Endothelial cell of umbilical vein (primary cell): ENCODE measurements around the gene ARL8A. TPM values are rescaled to one million over a fixed set of nuclear protein-coding genes. Genes with fewer than 3 reads are reported as not detected.

Source experiments
- BruUV-seq: library from RNA; stranded (reverse); fragments of 400-500 nt; replicated peaks from 2 replicates; lab custom pipeline; 2021; lab: Mats Ljungman, UMichigan
- CTCF ChIA-PET: fragments of 300-600, 350-600 bp; sonication (Branson Sonifier 250); formaldehyde crosslinking; loops from one replicate; lab custom pipeline; 2021; ENCODE audit warnings: antibody characterized with exemption, inconsistent platforms; lab: Charles Lee
- POLR2A ChIA-PET: fragments of 300-600, 350-600 bp; sonication (Branson Sonifier 250); formaldehyde crosslinking; loops from one replicate; lab custom pipeline; 2021; ENCODE audit warnings: antibody characterized with exemption, inconsistent platforms; lab: Charles Lee
- DNase-seq: peaks from one replicate; pipeline ENCODE4 v3.0.0-alpha.2; 2011; ENCODE audit warnings: low read depth, low spot score
- FAIRE-seq: peaks from 2 replicates; lab custom pipeline; 2011; peaks lifted over from hg19 to GRCh38; lab: Jason Lieb, UNC
- H2AFZ ChIP-seq: 2 replicates; pipeline ENCODE4 v1.6.0; 2012; ENCODE audit warnings: low read depth, low read length, control low read depth, inconsistent platforms
- H3K27ac ChIP-seq: 2 replicates; pipeline ENCODE4 v1.5.1; 2011; ENCODE audit warnings: low read depth, mild to moderate bottlenecking, control low read depth, low read length, moderate library complexity; ENCODE audit not compliant: insufficient read depth
- H3K27me3 ChIP-seq, 2 experiments: 2 replicates each; pipeline versions ENCODE4 v1.6.0 to v1.6.1; 2011; ENCODE audit warnings: low read length in 2 of 2, mixed read lengths in 1 of 2; ENCODE audit not compliant: control insufficient read depth in 2 of 2, insufficient read depth in 2 of 2
- H3K36me3 ChIP-seq, 2 experiments: 2 replicates in 1 of 2; 3 replicates in 1 of 2; pipeline ENCODE4 v1.5.1; 2011; ENCODE audit warnings: low read length in 2 of 2, mild to moderate bottlenecking in 1 of 2, moderate library complexity in 1 of 2; ENCODE audit not compliant: control insufficient read depth in 2 of 2, insufficient read depth in 2 of 2; ENCODE audit errors: extremely low read depth in 1 of 2
- H3K4me1 ChIP-seq: 3 replicates; pipeline ENCODE4 v1.5.1; 2011; ENCODE audit warnings: mild to moderate bottlenecking, low read length; ENCODE audit not compliant: control insufficient read depth, insufficient read depth; ENCODE audit errors: extremely low read depth
- H3K4me2 ChIP-seq: 2 replicates; pipeline ENCODE4 v1.6.1; 2011; ENCODE audit warnings: low read length, control low read depth, mixed read lengths; ENCODE audit not compliant: insufficient read depth
- H3K4me3 ChIP-seq, 3 experiments: fragments of 200-600 bp in 1 of 3; sonication (generic), shearing (Covaris generic) in 1 of 3; replicated peaks in 1 of 3; 2 replicates each; pipeline ENCODE4 v1.5.1; 2011 to 2016; ENCODE audit warnings: control low read depth in 3 of 3, low read length in 3 of 3, mild to moderate bottlenecking in 2 of 3, inconsistent platforms in 1 of 3, low read depth in 1 of 3, moderate library complexity in 1 of 3; ENCODE audit not compliant: insufficient read depth in 1 of 3
- H3K79me2 ChIP-seq: 2 replicates; pipeline ENCODE4 v1.6.0; 2012; ENCODE audit warnings: low read length, inconsistent platforms; ENCODE audit not compliant: control insufficient read depth, insufficient read depth
- H3K9ac ChIP-seq: replicated peaks from 2 replicates; pipeline ENCODE3; 2011; ENCODE audit warnings: low read length, control low read depth; ENCODE audit not compliant: insufficient read depth; ENCODE audit errors: extremely low read depth
- H3K9me1 ChIP-seq: replicated peaks from 3 replicates; pipeline ENCODE4 v1.6.0; 2011; ENCODE audit warnings: mild to moderate bottlenecking, low read length; ENCODE audit not compliant: control insufficient read depth, insufficient read depth; ENCODE audit errors: extremely low read depth
- H3K9me3 ChIP-seq: replicated peaks from 2 replicates; pipeline ENCODE4 v1.5.1; 2012; ENCODE audit warnings: low read length, inconsistent platforms; ENCODE audit not compliant: control insufficient read depth, insufficient read depth
- H4K20me1 ChIP-seq: replicated peaks from 2 replicates; pipeline ENCODE3; 2011; ENCODE audit warnings: mild to moderate bottlenecking, low read length; ENCODE audit not compliant: control insufficient read depth, insufficient read depth; ENCODE audit errors: extremely low read depth
- CTCF ChIP-seq, 2 donors: IDR thresholded peaks; 1 replicate in 1 of 2; 2 replicates in 1 of 2; pipeline ENCODE4 v1.5.1; 2011; ENCODE audit warnings: low read length in 2 of 2, mild to moderate bottlenecking in 2 of 2, moderate library complexity in 2 of 2, control low read depth in 1 of 2, inconsistent platforms in 1 of 2, low read depth in 1 of 2; ENCODE audit not compliant: insufficient read depth in 1 of 2; ENCODE audit errors: extremely low read depth in 1 of 2
- GATA2 ChIP-seq: IDR thresholded peaks from 2 replicates; pipeline ENCODE4 v1.7.0; 2011; ENCODE audit warnings: low read depth, mild to moderate bottlenecking, moderate library complexity, mixed read lengths, low read length; ENCODE audit not compliant: insufficient read length, insufficient read depth
- dilution Hi-C: fragments of 300-500 bp; cut with MboI; formaldehyde crosslinking; loops from one replicate; pipeline ENCODE4 v1.15.0; 2019; ENCODE audit warnings: low sequenced_read_pairs; ENCODE audit not compliant: extremely low pct_ligation_motif_present
- intact Hi-C: fragments of 100-400 bp; cut with micrococcal nuclease; formaldehyde crosslinking; loops from one replicate; pipeline ENCODE4 v1.10.0; 2022
- polyA plus RNA-seq, 4 experiments: library from polyadenylated mRNA; depleted of rRNA in 3 of 4; stranded (reverse) in 3 of 4; unstranded in 1 of 4; fragments of >200 nt; gene quantifications; 2 replicates each; pipeline versions ENCODE4 v1.2.1 to v1.2.3, GENCODE V29; 2011 to 2012; ENCODE audit warnings: missing spikeins in 1 of 4
- total RNA-seq: library from RNA; stranded (reverse); gene quantifications from 2 replicates; pipeline ENCODE4 v1.2.3, GENCODE V29; 2021

ARL8A gene
- total and polyA plus RNA-seq, 2 donors (not counting 3 experiments of a cell fraction or from before 2014, with no cell fraction given) = 54.3 to 69.5 TPM

- Histone ChIP-seq H3K9me1 (no peaks in the 10 kb centered on the region), H3K27me3 (no peaks in the 10 kb centered on the region), H3K4me3 (no peak overlapping the region), H3K9me3 (no peaks in the 10 kb centered on the region), H3K9ac (no peak overlapping the region), H3K36me3 (no peaks in the 10 kb centered on the region), H3K4me2 (no peak overlapping the region), H3K79me2 (no peaks in the 10 kb centered on the region), H3K4me1 (no peaks in the 10 kb centered on the region), H3K27ac (no peak overlapping the region), H4K20me1 (no peaks in the 10 kb centered on the region), H2AFZ (no peak overlapping the region)
- CTCF ChIA-PET = interaction anchor here (0.7 to 1.5 kb wide), 6 partner anchors 15 to 107 kb away, joined by 3 to 5 read pairs (median 3); no protein-coding TSS in a partner anchor
- DNase-seq (no peak), FAIRE-seq (no peak)
- dilution Hi-C loops = no loop called here
- intact Hi-C loops = no loop called here
- POLR2A ChIA-PET = no interaction called here
- no TSS peak for BruUV-seq
- no peak for TF ChIP-seq CTCF (IDR thresholded peaks at IDR 0.05; ENCODE audit: extremely low read depth in 1 of 2, insufficient read depth in 1 of 2, low read depth in 1 of 2, low read length in 2 of 2)
- TF ChIP-seq GATA2 = no peak
Observed at GRCh38 chr1:202106340-202107254, 37.9 kb downstream of the ARL8A start.
